CD4-positive, alpha-beta T cell treated with Interleukin-12 subunit alpha and Interleukin-12 subunit beta, for 1 hour (primary cell): ENCODE results near the gene LPAR2.
A peak's percentile ranks its signal among the peaks of the same experiment; 100 is the strongest.

Experiments
- DNase-seq: peaks from one replicate; pipeline ENCODE4 v3.0.0-alpha.2; 2020

Gene LPAR2

GRCh38 chr19:19592690-19593089 is 35.3 kb downstream of the LPAR2 start:
- DNase-seq, result no peak

- DNase-seq, result peak; percentile 83
Measured at GRCh38 chr19:19591133-19591825, 36.7 kb downstream of the LPAR2 start.

GRCh38 chr19:19588546-19588945 is 39.5 kb downstream of the LPAR2 start:
- DNase-seq, result no peak

- DNase-seq, result no peak
Measured at GRCh38 chr19:19587771-19588170, 40.2 kb downstream of the LPAR2 start.

GRCh38 chr19:19584356-19584755 is 43.7 kb downstream of the LPAR2 start:
- no peak for DNase-seq

GRCh38 chr19:19582471-19582870 is 45.5 kb downstream of the LPAR2 start:
- DNase-seq, result no peak

GRCh38 chr19:19581391-19581790 is 46.6 kb downstream of the LPAR2 start:
- DNase-seq, result no peak

- no peak for DNase-seq
Measured at GRCh38 chr19:19580418-19580817, 47.6 kb downstream of the LPAR2 start.

GRCh38 chr19:19579533-19580361 is 48.3 kb downstream of the LPAR2 start:
- DNase-seq, result no peak

GRCh38 chr19:19578252-19578651 is 49.8 kb downstream of the LPAR2 start:
- DNase-seq, result no peak

GRCh38 chr19:19575411-19575810 is 52.6 kb downstream of the LPAR2 start:
- DNase-seq, result no peak
